Measurements from ENCODE around the gene CYP1B1.
"Not testable (repeated sequence)": the region's sequence is repeated elsewhere in the genome, so short reads cannot be mapped to it uniquely, and the experiment has no call there.

The CYP1B1 gene

DNA sequence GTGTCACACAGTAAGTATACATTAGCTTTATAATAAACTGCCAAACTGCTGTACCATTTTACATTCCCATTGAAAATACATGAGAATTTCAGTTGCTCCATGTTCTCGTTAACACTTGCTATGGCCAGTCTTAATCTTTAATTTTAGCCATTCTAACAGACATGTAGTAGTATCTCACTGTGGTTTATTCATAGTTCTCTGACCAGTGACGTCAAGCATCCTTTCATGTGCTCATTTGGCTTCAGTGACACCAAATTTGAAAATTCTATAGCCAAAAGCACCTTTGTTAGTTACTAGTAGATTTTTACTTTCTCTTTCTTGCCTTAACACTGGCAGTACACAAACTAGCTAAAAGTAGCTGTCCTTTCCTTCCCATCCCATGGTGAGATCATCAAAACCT is 43.0 kb downstream of the CYP1B1 start:
- DNase-seq: no peak

DNA sequence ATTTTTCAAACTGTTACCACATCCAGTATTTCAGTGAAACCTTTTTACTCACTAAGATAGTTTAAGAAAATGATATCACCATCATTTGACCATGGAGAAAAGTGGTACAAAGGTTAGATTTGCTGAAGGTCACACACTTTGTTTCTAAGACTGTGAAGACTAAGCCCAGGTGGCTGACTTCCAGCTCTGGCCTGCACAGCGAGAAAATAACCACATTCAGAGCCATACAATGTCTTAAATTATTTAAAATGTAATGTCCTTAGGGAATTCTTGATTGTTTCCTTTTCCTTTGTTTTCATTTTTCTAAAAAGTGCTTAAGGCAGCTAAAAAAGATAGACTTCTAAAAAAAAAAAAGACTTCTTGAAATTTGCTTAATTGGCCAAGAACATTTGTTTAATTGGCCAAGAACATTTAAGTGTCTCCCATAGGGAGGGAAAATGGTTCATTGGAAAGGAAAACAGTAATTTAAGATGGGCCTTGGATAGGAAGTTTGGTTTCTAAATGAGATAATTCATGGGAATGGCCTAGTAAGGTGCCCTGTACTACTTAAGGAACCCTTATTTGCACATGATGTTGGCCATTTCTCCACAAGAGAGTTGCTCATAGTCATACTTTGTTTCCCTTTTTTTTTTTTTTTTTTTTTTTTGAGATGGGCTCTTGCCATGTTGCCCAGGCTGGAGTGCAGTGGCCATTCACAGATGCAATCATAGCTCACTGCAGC is 45.2 kb downstream of the CYP1B1 start:
- DNase-seq: no peak

- DNase-seq: no peak
These were observed 46.4 kb downstream of the CYP1B1 start for GRCh38 chr2:38029512-38029911.

GRCh38 chr2:38028829-38029228 is 47.1 kb downstream of the CYP1B1 start:
- no peak for DNase-seq

DNA sequence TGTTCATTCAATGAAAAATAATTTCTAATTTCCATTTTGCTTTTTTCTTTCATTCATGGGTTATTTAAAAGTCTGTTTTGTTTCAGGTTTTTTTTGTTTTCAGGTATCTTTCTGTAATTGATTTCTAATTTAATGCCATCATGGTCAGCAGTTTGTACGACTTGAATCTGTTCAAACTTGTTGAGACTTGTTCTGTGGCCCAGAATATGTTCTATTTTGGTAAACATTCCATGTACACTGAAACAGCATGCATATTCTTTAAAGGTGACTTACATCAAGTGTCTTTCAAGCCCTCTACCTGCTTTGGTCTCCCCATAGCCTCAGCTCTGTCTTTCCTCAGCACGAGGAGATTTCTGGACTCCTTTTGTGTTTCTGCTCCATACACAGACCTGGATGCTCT is 49.1 kb downstream of the CYP1B1 start:
- no peak for DNase-seq

- DNase-seq: no peak
These were observed 54.4 kb downstream of the CYP1B1 start for GRCh38 chr2:38021589-38021988.

GRCh38 chr2:38020359-38021069 is 55.4 kb downstream of the CYP1B1 start:
- not testable (repeated sequence) for DNase-seq

DNA sequence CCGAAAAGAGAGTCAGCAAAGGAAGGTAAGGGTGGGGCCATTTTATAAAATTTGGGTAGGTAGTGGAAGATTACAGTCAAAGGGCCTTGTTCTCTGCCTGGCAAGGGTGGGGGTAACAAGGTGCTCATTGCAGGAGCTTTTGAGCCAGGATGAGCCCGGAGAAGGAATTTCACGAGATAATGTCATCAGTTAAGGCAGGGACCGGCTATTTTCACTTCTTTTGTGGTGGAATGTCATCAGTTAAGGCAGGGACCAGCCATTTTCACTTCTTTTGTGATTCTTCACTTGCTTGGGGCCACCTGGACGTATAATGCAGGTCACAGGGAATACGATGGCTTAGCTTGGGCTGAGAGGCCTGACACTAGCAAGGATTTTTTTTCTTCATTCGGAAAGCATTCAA is 58.1 kb downstream of the CYP1B1 start:
- no peak for DNase-seq
